Sigmoid colon (tissue), 7 donors: ENCODE results near the gene UBE2R2. TPM values are rescaled to one million over a fixed set of nuclear protein-coding genes. Genes with fewer than 3 reads are reported as not detected.

Source experiments
- DNase-seq: peaks from one replicate; pipeline ENCODE4 v3.0.0-alpha.2; 2019
- H3K27ac ChIP-seq, 4 donors: fragments of 200-600 bp; sonication (generic); one replicate each; pipeline ENCODE4 v1.5.1; 2016 to 2019; ENCODE audit warnings: mild to moderate bottlenecking in 1 of 4
- H3K27me3 ChIP-seq, 3 donors: fragments of 200-600 bp; sonication (generic); one replicate each; pipeline ENCODE4 v1.5.1; 2019; ENCODE audit warnings: mild to moderate bottlenecking in 1 of 3
- H3K36me3 ChIP-seq, 4 donors: fragments of 200-600 bp; sonication (generic); one replicate each; pipeline ENCODE4 v1.5.1; 2016 to 2019
- H3K4me1 ChIP-seq, 4 donors: fragments of 200-600 bp; sonication (generic); one replicate each; pipeline ENCODE4 v1.5.1; 2017 to 2019
- H3K4me3 ChIP-seq, 4 donors: fragments of 200-600 bp; sonication (generic); one replicate each; pipeline ENCODE4 v1.5.1; 2017 to 2019; ENCODE audit warnings: mild to moderate bottlenecking in 2 of 4, moderate library complexity in 1 of 4
- H3K9me3 ChIP-seq, 4 donors: fragments of 200-600 bp in 3 of 4; sonication (generic) in 3 of 4; one replicate each; pipeline versions ENCODE4 v1.5.1 to v1.6.1; 2013 to 2019
- EP300 ChIP-seq, 4 donors: sonication (generic); formaldehyde crosslinking; IDR thresholded peaks; one replicate each; pipeline ENCODE4 v1.6.1; 2017; ENCODE audit warnings: antibody characterized with exemption in 4 of 4
- POLR2A ChIP-seq, 2 donors: fragments of 450-650 bp; IDR thresholded peaks; one replicate each; pipeline ENCODE4 v1.6.1; 2016; ENCODE audit warnings: antibody characterized with exemption in 2 of 2, mild to moderate bottlenecking in 2 of 2, moderate library complexity in 2 of 2
- POLR2AphosphoS5 ChIP-seq, 4 donors: sonication (generic); formaldehyde crosslinking; IDR thresholded peaks; one replicate each; pipeline ENCODE4 v1.6.1; 2017; ENCODE audit warnings: antibody characterized with exemption in 4 of 4
- WGBS, 2 donors: extraction: QIAGEN DNeasy Blood & Tissue Kit; methylation state at CpG; one replicate each; pipeline ENCODE4 v1.1.7; 2013; 5-methylcytosine and 5-hydroxymethylcytosine counted together
- intact Hi-C: fragments of 100-400 bp; cut with DNase I; formaldehyde crosslinking; loops from one replicate; pipeline ENCODE4 v1.15.1; 2023
- polyA plus RNA-seq, 3 donors: library from polyadenylated mRNA; stranded (reverse); fragments of 200-250 nt; gene quantifications; one replicate each; pipeline ENCODE4 v1.2.3, GENCODE V29; 2013
- total RNA-seq, 4 donors: library from RNA; depleted of rRNA; stranded (reverse); fragments of >200 nt; gene quantifications; one replicate each; pipeline ENCODE4 v1.1.0, GENCODE V29; 2016
- TF ChIP-seq, protein P1 (sequence below), 4 experiments: fragments of 450-650 bp in 3 of 4; fragments of 200-600 bp in 1 of 4; IDR thresholded peaks; one replicate each; pipeline ENCODE4 v1.5.1; 2016 to 2019; ENCODE audit warnings: antibody characterized with exemption in 4 of 4, mild to moderate bottlenecking in 3 of 4, moderate library complexity in 2 of 4
- donor health status: healthy with polysubstance abuse.
- donor health status: Bipolar disorder and iron deficiency.
- donor health status: healthy.

UBE2R2 gene
- total and polyA plus RNA-seq, 7 donors, result 23.2 to 32.4 (median 25.4) TPM

DNA sequence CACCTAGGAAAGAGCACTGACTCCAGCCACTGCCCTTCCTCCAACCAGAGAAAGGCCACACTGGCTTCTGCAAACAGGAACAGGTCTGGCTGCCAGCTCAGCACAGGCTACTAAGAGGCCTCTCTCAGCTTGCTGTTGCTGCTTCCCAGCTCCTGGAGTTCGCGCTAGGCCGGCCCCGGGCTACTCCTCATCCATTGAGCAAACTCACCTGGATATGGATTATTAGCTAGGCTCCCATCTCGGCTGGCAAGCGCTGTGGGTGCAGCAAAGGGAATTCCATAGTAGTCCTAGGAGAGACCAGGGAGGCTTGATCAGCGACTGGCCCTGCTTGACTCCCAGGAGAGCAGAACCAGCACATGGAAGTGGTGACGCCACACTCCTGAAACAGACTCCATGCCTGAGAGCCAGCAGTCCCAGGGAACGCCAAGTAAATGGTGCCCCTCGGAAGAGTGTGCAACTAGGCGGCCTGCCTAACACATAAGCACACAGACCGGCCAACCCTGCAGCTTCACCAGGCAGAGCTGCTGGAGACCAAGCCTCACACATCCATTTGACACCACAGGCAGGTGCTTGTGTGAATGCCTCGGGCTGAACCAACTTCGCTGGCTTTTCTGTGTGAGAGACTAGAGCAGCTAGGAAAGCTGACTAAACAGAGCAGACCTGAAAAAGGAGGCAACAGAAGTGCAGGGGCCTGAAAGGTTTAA, 107.2 kb downstream of the UBE2R2 start:
- 89 to 90% methylated on average over 14 of the region's 14 CpGs for WGBS, 2 donors
- Histone ChIP-seq H3K27ac (no peak overlapping the region), H3K4me1 (peaks cover 0 to 12% (median 4%) of the 10 kb centered on the region in 4 donors), H3K36me3 (peaks cover 25 to 94% (median 54%) of the 10 kb centered on the region in 4 donors), H3K27me3 (no peaks in the 10 kb centered on the region), H3K9me3 (no peaks in the 10 kb centered on the region), H3K4me3 (no peak overlapping the region)
- TF ChIP-seq, protein P1, sequence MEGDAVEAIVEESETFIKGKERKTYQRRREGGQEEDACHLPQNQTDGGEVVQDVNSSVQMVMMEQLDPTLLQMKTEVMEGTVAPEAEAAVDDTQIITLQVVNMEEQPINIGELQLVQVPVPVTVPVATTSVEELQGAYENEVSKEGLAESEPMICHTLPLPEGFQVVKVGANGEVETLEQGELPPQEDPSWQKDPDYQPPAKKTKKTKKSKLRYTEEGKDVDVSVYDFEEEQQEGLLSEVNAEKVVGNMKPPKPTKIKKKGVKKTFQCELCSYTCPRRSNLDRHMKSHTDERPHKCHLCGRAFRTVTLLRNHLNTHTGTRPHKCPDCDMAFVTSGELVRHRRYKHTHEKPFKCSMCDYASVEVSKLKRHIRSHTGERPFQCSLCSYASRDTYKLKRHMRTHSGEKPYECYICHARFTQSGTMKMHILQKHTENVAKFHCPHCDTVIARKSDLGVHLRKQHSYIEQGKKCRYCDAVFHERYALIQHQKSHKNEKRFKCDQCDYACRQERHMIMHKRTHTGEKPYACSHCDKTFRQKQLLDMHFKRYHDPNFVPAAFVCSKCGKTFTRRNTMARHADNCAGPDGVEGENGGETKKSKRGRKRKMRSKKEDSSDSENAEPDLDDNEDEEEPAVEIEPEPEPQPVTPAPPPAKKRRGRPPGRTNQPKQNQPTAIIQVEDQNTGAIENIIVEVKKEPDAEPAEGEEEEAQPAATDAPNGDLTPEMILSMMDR (IDR thresholded peaks at IDR 0.05), result no peak
- TF ChIP-seq POLR2AphosphoS5 (IDR thresholded peaks at IDR 0.05), result no peak
- no peak for TF ChIP-seq EP300 (IDR thresholded peaks at IDR 0.05)
- TF ChIP-seq POLR2A (IDR thresholded peaks at IDR 0.05), result no peak
- intact Hi-C loops, result no loop called here
- DNase-seq, result no peak

DNA sequence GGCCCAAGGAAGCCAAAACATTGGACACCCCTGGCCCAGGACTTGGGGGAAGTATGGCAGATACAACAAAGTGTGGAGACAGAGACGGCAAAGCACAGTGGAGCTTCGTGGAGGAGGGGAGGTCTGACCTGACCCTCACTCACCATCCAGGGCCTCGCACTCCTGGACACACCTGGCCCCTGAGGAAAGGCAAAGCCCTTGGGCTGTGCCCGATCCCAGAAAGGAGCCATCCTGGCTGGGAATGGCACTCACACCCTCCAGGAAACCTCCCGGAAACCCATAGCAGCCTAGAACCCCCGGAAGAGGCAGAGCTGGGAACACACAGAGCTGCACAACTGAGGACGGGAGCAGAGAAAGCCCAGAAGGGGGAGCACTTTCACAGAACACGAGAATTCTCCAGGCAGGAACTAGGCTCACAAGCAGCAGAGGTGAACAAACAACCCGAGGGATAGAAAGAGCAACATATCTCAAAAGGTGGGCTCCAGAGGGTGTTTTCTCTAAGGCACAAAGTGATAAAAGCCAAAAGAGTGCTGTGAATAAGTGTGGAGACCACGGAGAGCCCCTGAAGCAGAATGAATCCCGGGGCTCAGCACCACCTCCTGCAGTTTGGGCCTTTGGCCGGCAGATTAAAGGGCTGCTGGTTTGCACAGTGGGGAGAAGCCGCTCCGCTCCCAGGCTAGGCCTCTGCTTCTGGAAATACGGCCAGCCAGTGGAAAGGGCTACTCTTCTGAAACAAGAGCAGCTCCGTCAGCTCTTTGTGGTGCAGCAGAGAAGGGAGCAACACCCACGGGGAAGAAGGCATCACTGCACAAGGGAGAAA, 108.2 kb downstream of the UBE2R2 start:
- Histone ChIP-seq H3K9me3 (no peaks in the 10 kb centered on the region), H3K36me3 (peaks cover 25 to 87% (median 52%) of the 10 kb centered on the region in 4 donors), H3K27me3 (no peaks in the 10 kb centered on the region), H3K27ac (peak overlapping the region in 1 of 4 donors; percentile 48), H3K4me1 (peaks cover 0 to 12% (median 4%) of the 10 kb centered on the region in 4 donors), H3K4me3 (no peak overlapping the region)
- TF ChIP-seq, protein P1 (IDR thresholded peaks at IDR 0.05), result peak in 3 of 4 experiments; percentile 29 to 65 (median 39)
- no peak for TF ChIP-seq EP300 (IDR thresholded peaks at IDR 0.05)
- TF ChIP-seq POLR2AphosphoS5 (IDR thresholded peaks at IDR 0.05), result peak in 2 of 4 donors; percentile 11 to 13
- DNase-seq, result no peak
- 71 to 79% methylated on average over 17 of the region's 17 CpGs for WGBS, 2 donors
- intact Hi-C loops, result loop anchor here (5.0 kb wide), 1 partner anchor 147 kb away; no protein-coding TSS in a partner anchor

DNA sequence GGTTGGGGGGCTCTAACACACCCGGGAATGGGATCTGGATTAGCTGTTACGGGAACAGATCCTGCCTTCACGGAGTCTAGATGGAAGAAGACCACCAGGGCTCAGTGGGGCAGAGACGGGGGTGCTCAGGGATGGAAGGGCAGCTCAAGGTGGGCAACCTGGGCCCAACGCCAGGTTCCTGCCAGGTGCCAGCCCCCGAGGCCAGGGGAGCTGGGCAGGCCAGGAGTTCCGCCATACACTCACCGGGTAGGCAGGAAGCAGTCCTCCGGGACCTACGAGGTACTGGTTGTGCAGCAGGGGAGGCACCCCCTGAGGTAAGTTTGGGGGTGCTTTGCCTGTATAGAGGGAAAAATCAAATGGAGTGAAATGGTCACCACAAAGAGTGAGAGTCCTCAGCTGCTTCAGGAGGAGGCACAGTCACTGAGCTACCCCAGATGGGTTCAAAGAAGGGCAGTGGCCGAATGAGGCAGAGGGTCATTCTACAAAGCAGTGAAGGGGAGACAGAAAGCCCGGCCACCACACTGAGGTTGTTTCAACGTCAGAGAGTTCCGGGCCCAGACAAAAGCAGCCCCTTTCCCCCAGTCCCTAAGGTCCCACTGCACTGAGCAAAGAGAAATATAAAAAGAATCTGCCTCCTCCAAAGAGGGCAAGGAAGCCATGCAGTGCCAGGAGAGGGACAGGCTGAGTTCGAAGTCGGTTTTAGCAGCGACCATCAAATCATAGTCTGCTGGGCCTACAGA, 110.0 kb downstream of the UBE2R2 start:
- TF ChIP-seq EP300 (IDR thresholded peaks at IDR 0.05) (no peak), POLR2A (IDR thresholded peaks at IDR 0.05) (no peak), POLR2AphosphoS5 (IDR thresholded peaks at IDR 0.05) (no peak)
- 93 to 95% methylated on average over 17 of the region's 17 CpGs for WGBS, 2 donors
- H3K4me3 ChIP-seq, result no peak overlapping the region
- H3K27me3 ChIP-seq, result no peaks in the 10 kb centered on the region
- no peaks in the 10 kb centered on the region for H3K9me3 ChIP-seq
- H3K36me3 ChIP-seq, result peaks cover 25 to 83% (median 51%) of the 10 kb centered on the region in 4 donors
- intact Hi-C loops, result loop anchor here (5.0 kb wide), 1 partner anchor 145 kb away; no protein-coding TSS in a partner anchor
- peaks cover 0 to 12% (median 4%) of the 10 kb centered on the region in 4 donors for H3K4me1 ChIP-seq
- no peak for DNase-seq
- no peak overlapping the region for H3K27ac ChIP-seq

DNA sequence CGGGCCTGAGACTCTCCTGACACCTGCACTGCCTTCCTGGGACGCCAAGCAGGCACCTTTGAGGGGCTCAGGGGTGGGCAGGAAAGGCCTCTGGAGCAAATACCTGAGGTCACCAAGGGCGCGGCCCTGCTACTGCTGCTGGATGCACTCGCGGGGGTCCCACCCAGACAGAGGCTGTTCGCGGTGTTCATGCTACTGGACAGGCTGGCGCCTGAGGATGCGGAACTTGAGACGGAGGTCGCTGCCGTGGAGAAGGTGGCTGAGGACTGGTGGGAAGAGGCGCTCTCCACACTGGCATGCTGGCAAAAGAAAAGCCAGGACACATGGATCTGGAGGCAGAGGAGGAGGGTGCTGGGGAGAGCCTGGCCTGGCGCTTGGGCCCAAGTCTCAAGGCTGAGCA, 110.7 kb downstream of the UBE2R2 start:
- TF ChIP-seq POLR2A (IDR thresholded peaks at IDR 0.05) (no peak), POLR2AphosphoS5 (IDR thresholded peaks at IDR 0.05) (no peak), EP300 (IDR thresholded peaks at IDR 0.05) (no peak)
- TF ChIP-seq, protein P1 (IDR thresholded peaks at IDR 0.05), result no peak
- WGBS, 2 donors, result 92 to 96% methylated on average over 15 of the region's 15 CpGs
- intact Hi-C loops, result loop anchor here (5.0 kb wide), 1 partner anchor 145 kb away; no protein-coding TSS in a partner anchor

More for the DNA sequence above, 110.7 kb downstream of the UBE2R2 start:
- H3K4me1 ChIP-seq, result peaks cover 0 to 12% (median 4%) of the 10 kb centered on the region in 4 donors
- H3K27ac ChIP-seq, result no peak overlapping the region
- H3K36me3 ChIP-seq, result peaks cover 20 to 83% (median 51%) of the 10 kb centered on the region in 4 donors
- no peak overlapping the region for H3K4me3 ChIP-seq
- no peaks in the 10 kb centered on the region for H3K27me3 ChIP-seq
- no peak for DNase-seq
- H3K9me3 ChIP-seq, result no peaks in the 10 kb centered on the region
